CD4-positive, alpha-beta T cell (primary cell): Measurements from ENCODE around the gene ARID1B. TPM values are rescaled to one million over a fixed set of nuclear protein-coding genes. Genes with fewer than 3 reads are reported as not detected.
A peak's percentile ranks its signal among the peaks of the same experiment; 100 is the strongest.
"Not testable (repeated sequence)": the region's sequence is repeated elsewhere in the genome, so short reads cannot be mapped to it uniquely, and the experiment has no call there.

ENCODE experiments used
- ATAC-seq: fragments of 200-7000 bp; cut with Tn5 transposase; one replicate; pipeline ENCODE4 v1.10.0; 2022; ENCODE audit warnings: mild to moderate bottlenecking; ENCODE audit not compliant: poor library complexity
- CTCF ChIA-PET: fragments of 350-600 bp; sonication (Branson Sonifier 250); formaldehyde crosslinking; loops from one replicate; lab custom pipeline; 2021; ENCODE audit warnings: antibody characterized with exemption, inconsistent platforms; lab: Charles Lee
- POLR2A ChIA-PET: fragments of 350-600 bp; sonication (Branson Sonifier 250); formaldehyde crosslinking; loops from one replicate; lab custom pipeline; 2021; ENCODE audit warnings: antibody characterized with exemption, inconsistent platforms; lab: Charles Lee
- DNase-seq, 14 experiments: peaks; one replicate each; pipeline ENCODE4 v3.0.0-alpha.2; 2013 to 2020; ENCODE audit warnings: mixed read lengths in 2 of 14
- H3K27ac ChIP-seq, 2 donors: one replicate each; pipeline versions ENCODE4 v1.5.1 to v1.7.0; 2013; ENCODE audit warnings: low read length in 2 of 2, low read depth in 1 of 2, mild to moderate bottlenecking in 1 of 2
- H3K27me3 ChIP-seq, 2 experiments: 1 replicate in 1 of 2; 2 replicates in 1 of 2; pipeline versions ENCODE4 v1.6.1 to v1.7.0; 2013; ENCODE audit warnings: low read length in 2 of 2, control low read depth in 1 of 2, mild to moderate bottlenecking in 1 of 2, moderate library complexity in 1 of 2; ENCODE audit not compliant: insufficient read depth in 2 of 2, control insufficient read depth in 1 of 2
- H3K36me3 ChIP-seq: one replicate; pipeline ENCODE4 v1.6.1; 2013; ENCODE audit warnings: low read length, control low read depth; ENCODE audit not compliant: insufficient read depth
- H3K4me1 ChIP-seq: one replicate; pipeline ENCODE4 v1.6.1; 2013; ENCODE audit warnings: low read length, control low read depth; ENCODE audit not compliant: insufficient read depth
- H3K4me3 ChIP-seq: one replicate; pipeline ENCODE4 v1.5.1; 2013; ENCODE audit warnings: mild to moderate bottlenecking, low read length, moderate library complexity
- H3K9me3 ChIP-seq, 2 experiments: 1 replicate in 1 of 2; 2 replicates in 1 of 2; pipeline versions ENCODE4 v1.6.1 to v1.7.0; 2013; ENCODE audit warnings: low read length in 2 of 2, mild to moderate bottlenecking in 2 of 2, control low read depth in 1 of 2, moderate library complexity in 1 of 2; ENCODE audit not compliant: control insufficient read depth in 1 of 2, insufficient read depth in 1 of 2
- H3K27ac Mint-ChIP-seq: one replicate; pipeline ENCODE4 v1.8.0; 2020; ENCODE audit warnings: mixed read lengths
- H3K27me3 Mint-ChIP-seq: one replicate; pipeline ENCODE4 v1.8.0; 2021; ENCODE audit warnings: mixed read lengths
- H3K36me3 Mint-ChIP-seq: one replicate; pipeline ENCODE4 v1.8.0; 2021; ENCODE audit warnings: low read depth, mixed read lengths
- H3K4me1 Mint-ChIP-seq: one replicate; pipeline ENCODE4 v1.8.0; 2021; ENCODE audit warnings: low read depth, mixed read lengths
- H3K4me3 Mint-ChIP-seq: one replicate; pipeline ENCODE4 v1.8.0; 2020; ENCODE audit warnings: mild to moderate bottlenecking, mixed read lengths
- H3K9me3 Mint-ChIP-seq: one replicate; pipeline ENCODE4 v1.8.0; 2020; ENCODE audit warnings: mixed read lengths
- CTCF ChIP-seq: fragments of 200-600 bp; IDR thresholded peaks from one replicate; pipeline ENCODE4 v1.8.0; 2022; ENCODE audit warnings: antibody characterized with exemption, mild to moderate bottlenecking
- intact Hi-C, 2 experiments: fragments of 100-400 bp; cut with DNase I in 1 of 2; cut with micrococcal nuclease in 1 of 2; formaldehyde crosslinking; loops; one replicate each; pipeline versions ENCODE4 v1.15.1 to v1.9.0; 2023 to 2025; cut with DNase I, micrococcal nuclease
- total RNA-seq, 174 experiments: library from RNA in 2 of 174; stranded (reverse) in 2 of 174; gene quantifications; one replicate each; pipeline ENCODE4 v1.2.3 and lab custom pipeline; 2021 to 2026

ARID1B gene
- total RNA-seq, 2 experiments from 2014 or later: 120 to 125 TPM

GRCh38 chr6:157143890-157144798, 367.0 kb downstream of the ARID1B start:
- Mint-ChIP-seq H3K36me3 (peaks cover 60% of the 10 kb centered on the region), H3K9me3 (no peaks in the 10 kb centered on the region), H3K4me3 (no peak overlapping the region), H3K27me3 (no peaks in the 10 kb centered on the region), H3K4me1 (no peaks in the 10 kb centered on the region), H3K27ac (no peak overlapping the region)
- no peak for TF ChIP-seq CTCF
- Histone ChIP-seq H3K9me3 (no peaks in the 10 kb centered on the region), H3K27ac (no peak overlapping the region), H3K4me3 (no peak overlapping the region), H3K36me3 (peaks cover 29% of the 10 kb centered on the region), H3K4me1 (peaks cover 5% of the 10 kb centered on the region), H3K27me3 (no peaks in the 10 kb centered on the region)
- CTCF ChIA-PET: interaction anchor here (2.1 kb wide), 1 partner anchor 9 kb away, joined by 4 read pairs; no protein-coding TSS in a partner anchor
- ATAC-seq: no peak
- intact Hi-C loops: no loop called here
- DNase-seq: no peak
- POLR2A ChIA-PET: no interaction called here

GRCh38 chr6:157144859-157145568, 367.8 kb downstream of the ARID1B start:
- Histone ChIP-seq H3K27me3 (no peaks in the 10 kb centered on the region), H3K27ac (no peak overlapping the region), H3K4me3 (no peak overlapping the region), H3K4me1 (peaks cover 5% of the 10 kb centered on the region), H3K9me3 (no peaks in the 10 kb centered on the region), H3K36me3 (peaks cover 33% of the 10 kb centered on the region)
- Mint-ChIP-seq H3K27ac (no peak overlapping the region), H3K4me1 (no peaks in the 10 kb centered on the region), H3K9me3 (no peaks in the 10 kb centered on the region), H3K27me3 (no peaks in the 10 kb centered on the region), H3K36me3 (peaks cover 65% of the 10 kb centered on the region), H3K4me3 (no peak overlapping the region)
- intact Hi-C loops: no loop called here
- no peak for TF ChIP-seq CTCF
- CTCF ChIA-PET: interaction anchor here (2.1 kb wide), 1 partner anchor 8 kb away, joined by 4 read pairs; no protein-coding TSS in a partner anchor
- POLR2A ChIA-PET: no interaction called here
- ATAC-seq (no peak), DNase-seq (no peak)

- CTCF ChIA-PET: no interaction called here
- H3K9me3 Mint-ChIP-seq: no peaks in the 10 kb centered on the region
- H3K4me3 Mint-ChIP-seq: no peak overlapping the region
- intact Hi-C loops: no loop called here
- Histone ChIP-seq H3K9me3 (no peaks in the 10 kb centered on the region), H3K4me1 (peaks cover 5% of the 10 kb centered on the region), H3K27ac (no peak overlapping the region), H3K4me3 (no peak overlapping the region), H3K36me3 (peaks cover 38% of the 10 kb centered on the region), H3K27me3 (no peaks in the 10 kb centered on the region)
- ATAC-seq: no peak
- peaks cover 66% of the 10 kb centered on the region for H3K36me3 Mint-ChIP-seq
- H3K27me3 Mint-ChIP-seq: no peaks in the 10 kb centered on the region
- POLR2A ChIA-PET: no interaction called here
- no peaks in the 10 kb centered on the region for H3K4me1 Mint-ChIP-seq
- no peak for TF ChIP-seq CTCF
- DNase-seq: no peak
- H3K27ac Mint-ChIP-seq: no peak overlapping the region
These were observed 368.6 kb downstream of the ARID1B start for GRCh38 chr6:157145656-157146285.

GRCh38 chr6:157147054-157148026, 370.2 kb downstream of the ARID1B start:
- POLR2A ChIA-PET: not testable (repeated sequence)
- H3K4me1 Mint-ChIP-seq: peaks cover 14% of the 10 kb centered on the region

More at GRCh38 chr6:157147054-157148026, 370.2 kb downstream of the ARID1B start:
- H3K27ac ChIP-seq, ATAC-seq, intact Hi-C loops, H3K9me3 Mint-ChIP-seq, H3K4me1 ChIP-seq, H3K4me3 ChIP-seq, H3K27me3 Mint-ChIP-seq, CTCF ChIA-PET, H3K4me3 Mint-ChIP-seq, H3K27me3 ChIP-seq, H3K27ac Mint-ChIP-seq, H3K9me3 ChIP-seq: not testable (repeated sequence)
- peaks cover 65% of the 10 kb centered on the region for H3K36me3 Mint-ChIP-seq
- peaks cover 39% of the 10 kb centered on the region for H3K36me3 ChIP-seq
- DNase-seq: peak in 1 of 14 experiments; percentile 54
